Adrenal gland (tissue), 12 donors: ENCODE results near the gene SEZ6L2. TPM values are rescaled to one million over a fixed set of nuclear protein-coding genes. Genes with fewer than 3 reads are reported as not detected.

Experiments used
- DNase-seq, 7 donors: peaks; one replicate each; pipeline ENCODE4 v3.0.0-alpha.2; 2019 to 2020
- H3K27ac ChIP-seq, 5 donors: fragments of 200-600 bp; sonication (generic) in 4 of 5; 1 replicate in 3 of 5; 2 replicates in 2 of 5; pipeline versions ENCODE4 v1.5.1 to v1.8.0; 2016 to 2020; ENCODE audit warnings: mild to moderate bottlenecking in 1 of 5
- H3K27me3 ChIP-seq: fragments of 200-600 bp; 2 replicates; pipeline ENCODE4 v1.8.0; 2021
- H3K36me3 ChIP-seq, 2 donors: fragments of 200-600 bp; replicated peaks in 1 of 2; 1 replicate in 1 of 2; 2 replicates in 1 of 2; pipeline versions ENCODE4 v1.5.1 to v1.8.0; 2018 to 2022
- H3K4me1 ChIP-seq, 2 donors: fragments of 200-600 bp; replicated peaks in 1 of 2; 1 replicate in 1 of 2; 2 replicates in 1 of 2; pipeline versions ENCODE4 v1.5.1 to v1.8.0; 2018 to 2021
- H3K4me3 ChIP-seq, 4 donors: fragments of 200-600 bp; sonication (generic) in 3 of 4; one replicate each; pipeline ENCODE4 v1.5.1; 2016 to 2018
- H3K9me3 ChIP-seq, 3 donors: fragments of 200-600 bp; sonication (generic) in 1 of 3; replicated peaks in 1 of 3; 1 replicate in 2 of 3; 2 replicates in 1 of 3; pipeline versions ENCODE4 v1.5.1 to v1.8.0; 2016 to 2021
- POLR2A ChIP-seq, 2 donors: fragments of 450-650 bp; IDR thresholded peaks; one replicate each; pipeline ENCODE4 v1.6.1; 2017; ENCODE audit warnings: antibody characterized with exemption in 2 of 2, mild to moderate bottlenecking in 2 of 2, moderate library complexity in 1 of 2
- WGBS, 4 donors: extraction: QIAGEN DNeasy Blood & Tissue Kit in 2 of 4; methylation state at CpG; one replicate each; pipeline versions ENCODE4 v1.1.5 to v1.1.7; 2013 to 2017; 5-methylcytosine and 5-hydroxymethylcytosine counted together
- intact Hi-C, 2 donors: fragments of 100-400 bp; cut with DNase I; formaldehyde crosslinking; loops; one replicate each; pipeline versions ENCODE4 v1.14.1 to v1.15.0; 2022 to 2023
- polyA plus RNA-seq, 3 donors: library from polyadenylated mRNA; stranded (reverse); fragments of 200-250 nt in 2 of 3; fragments of 350-450 nt in 1 of 3; fragmentation: Illumina TruSeq in 1 of 3; extraction: RNeasy Lipid Tissue Mini Kit (QIAGEN cat#74804) in 1 of 3; gene quantifications; one replicate each; pipeline ENCODE4 v1.2.3, GENCODE V29; 2013 to 2014
- total RNA-seq, 9 donors: library from RNA; depleted of rRNA in 4 of 9; stranded (reverse); fragments of >200 nt in 4 of 9; fragments of 120-200 nt in 1 of 9; fragmentation: NEBNext Ultra II Directional in 1 of 9; extraction: Animal tissue kit (Norgen Biotek cat#: 25700) in 1 of 9; gene quantifications; one replicate each; pipeline versions ENCODE4 v1.1.0 to v1.2.4, GENCODE V29; 2013 to 2023
- TF ChIP-seq, protein P1 (sequence below), 6 experiments: fragments of 450-650 bp in 4 of 6; fragments of 200-600 bp in 2 of 6; sonication (generic) in 1 of 6; IDR thresholded peaks; 1 replicate in 5 of 6; 2 replicates in 1 of 6; pipeline versions ENCODE4 v1.5.1 to v1.8.0; 2016 to 2021; ENCODE audit warnings: antibody characterized with exemption in 6 of 6, mild to moderate bottlenecking in 2 of 6, moderate library complexity in 1 of 6
- donor health status: healthy with polysubstance abuse.
- donor health status: Bipolar disorder and iron deficiency.
- donor health status: DM: yes; HTN: yes; CAD: no.
- donor health status: DM: no; HTN: no; CAD: no.
- donor health status: DM: no; HTN: no; CAD: no.
- donor health status: DM: yes; HTN: yes; CAD: no.

Gene SEZ6L2
- total and polyA plus RNA-seq, 12 donors = 7.5 to 302 (median 36.2) TPM

GRCh38 chr16:29868396-29869009, 30.8 kb downstream of the SEZ6L2 start:
- Histone ChIP-seq H3K36me3 (no peaks in the 10 kb centered on the region), H3K27me3 (no peaks in the 10 kb centered on the region), H3K27ac (no peak overlapping the region), H3K9me3 (no peaks in the 10 kb centered on the region), H3K4me3 (no peak overlapping the region), H3K4me1 (no peaks in the 10 kb centered on the region)
- 54 to 75% (median 75%) methylated on average over 4 to 8 of the region's 8 CpGs for WGBS, 4 donors
- DNase-seq = no peak
- no peak for TF ChIP-seq POLR2A (IDR thresholded peaks at IDR 0.05)
- TF ChIP-seq, protein P1, sequence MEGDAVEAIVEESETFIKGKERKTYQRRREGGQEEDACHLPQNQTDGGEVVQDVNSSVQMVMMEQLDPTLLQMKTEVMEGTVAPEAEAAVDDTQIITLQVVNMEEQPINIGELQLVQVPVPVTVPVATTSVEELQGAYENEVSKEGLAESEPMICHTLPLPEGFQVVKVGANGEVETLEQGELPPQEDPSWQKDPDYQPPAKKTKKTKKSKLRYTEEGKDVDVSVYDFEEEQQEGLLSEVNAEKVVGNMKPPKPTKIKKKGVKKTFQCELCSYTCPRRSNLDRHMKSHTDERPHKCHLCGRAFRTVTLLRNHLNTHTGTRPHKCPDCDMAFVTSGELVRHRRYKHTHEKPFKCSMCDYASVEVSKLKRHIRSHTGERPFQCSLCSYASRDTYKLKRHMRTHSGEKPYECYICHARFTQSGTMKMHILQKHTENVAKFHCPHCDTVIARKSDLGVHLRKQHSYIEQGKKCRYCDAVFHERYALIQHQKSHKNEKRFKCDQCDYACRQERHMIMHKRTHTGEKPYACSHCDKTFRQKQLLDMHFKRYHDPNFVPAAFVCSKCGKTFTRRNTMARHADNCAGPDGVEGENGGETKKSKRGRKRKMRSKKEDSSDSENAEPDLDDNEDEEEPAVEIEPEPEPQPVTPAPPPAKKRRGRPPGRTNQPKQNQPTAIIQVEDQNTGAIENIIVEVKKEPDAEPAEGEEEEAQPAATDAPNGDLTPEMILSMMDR (IDR thresholded peaks at IDR 0.05) = no peak
- intact Hi-C loops = no loop called here

DNA sequence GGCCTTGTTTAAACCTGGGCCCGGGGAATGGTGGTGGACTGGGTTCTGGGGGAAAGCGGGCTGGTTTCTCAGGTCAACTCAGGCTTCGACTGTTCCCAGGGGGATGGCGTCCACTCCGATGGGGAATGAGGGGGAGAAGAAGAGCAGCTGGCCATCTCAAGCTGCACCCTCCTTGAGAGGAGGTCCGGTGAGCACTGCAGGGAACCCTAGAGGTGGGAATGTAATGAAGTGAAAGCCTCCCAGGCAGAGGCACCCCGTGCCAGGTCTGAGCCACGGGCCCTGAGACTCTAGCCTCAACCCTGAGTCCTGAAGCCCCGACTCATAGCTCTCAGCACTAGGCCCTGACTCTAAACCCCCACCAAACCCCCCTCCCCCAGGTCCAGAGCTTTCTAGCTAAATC, 35.1 kb downstream of the SEZ6L2 start:
- Histone ChIP-seq H3K9me3 (no peaks in the 10 kb centered on the region), H3K27me3 (no peaks in the 10 kb centered on the region), H3K36me3 (peaks cover 0 to 21% of the 10 kb centered on the region in 2 donors), H3K4me3 (no peak overlapping the region), H3K4me1 (peaks cover 11 to 20% of the 10 kb centered on the region in 2 donors), H3K27ac (no peak overlapping the region)
- TF ChIP-seq, protein P1 (IDR thresholded peaks at IDR 0.05) = no peak
- no peak for TF ChIP-seq POLR2A (IDR thresholded peaks at IDR 0.05)
- WGBS, 4 donors = 73 to 84% (median 79%) methylated on average over 5 to 9 of the region's 9 CpGs
- intact Hi-C loops = no loop called here
- peak in 1 of 7 donors; percentile 29 for DNase-seq

DNA sequence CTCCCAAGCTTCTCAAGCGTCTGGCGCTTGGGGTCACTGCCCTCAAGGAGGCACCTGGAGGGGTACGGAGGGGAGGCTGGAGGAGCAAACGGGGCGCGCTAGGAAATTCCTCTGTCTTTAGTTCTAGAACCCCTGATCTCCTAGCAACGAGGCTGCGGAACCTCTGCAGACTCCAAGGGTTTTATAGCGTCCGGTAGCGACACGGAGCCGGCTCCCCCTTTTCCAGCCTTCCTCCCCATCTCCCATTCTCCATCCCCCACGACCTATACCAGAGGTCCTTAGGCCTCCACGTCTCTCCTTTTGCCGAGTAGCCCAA, 35.7 kb downstream of the SEZ6L2 start:
- TF ChIP-seq, protein P1 (IDR thresholded peaks at IDR 0.05) = peak in 2 of 6 experiments; percentile 5 to 12
- TF ChIP-seq POLR2A (IDR thresholded peaks at IDR 0.05) = no peak
- Histone ChIP-seq H3K27ac (peak overlapping the region in 3 of 5 donors; percentile 88 to 96 (median 91)), H3K9me3 (no peaks in the 10 kb centered on the region), H3K36me3 (peaks cover 0 to 26% of the 10 kb centered on the region in 2 donors), H3K27me3 (no peaks in the 10 kb centered on the region), H3K4me3 (peak overlapping the region in 1 of 4 donors; percentile 88), H3K4me1 (peaks cover 11 to 20% of the 10 kb centered on the region in 2 donors)
- no peak for DNase-seq
- 30 to 42% (median 35%) methylated on average over 14 to 16 of the region's 16 CpGs for WGBS, 4 donors
- intact Hi-C loops = no loop called here

- Histone ChIP-seq H3K36me3 (peaks cover 0 to 31% of the 10 kb centered on the region in 2 donors), H3K9me3 (no peaks in the 10 kb centered on the region), H3K27me3 (no peaks in the 10 kb centered on the region), H3K27ac (peak within 1 kb of the TSS; percentile 88 to 98 (median 95)), H3K4me3 (peak within 1 kb of the TSS; percentile 87 to 98 (median 88)), H3K4me1 (peaks cover 11 to 20% of the 10 kb centered on the region in 2 donors)
- intact Hi-C loops = no loop called here
- DNase-seq = peak; percentile 92 to 97 (median 96)
- peak; percentile 20 to 90 for TF ChIP-seq POLR2A (IDR thresholded peaks at IDR 0.05)
- TF ChIP-seq, protein P1 (IDR thresholded peaks at IDR 0.05) = peak; percentile 29 to 85 (median 66)
- WGBS, 4 donors = 0% methylated on average over 17 to 57 of the region's 57 CpGs
Measured at GRCh38 chr16:29862884-29863668, 36.3 kb downstream of the SEZ6L2 start, which contains the start of gene CDIPT. CDIPT (minus strand) TSS chr16:29863226; CDS start chr16:29862857, 369 bp downstream.
